ENCODE measurements around the gene SYNM. TPM values are rescaled to one million over a fixed set of nuclear protein-coding genes. Genes with fewer than 3 reads are reported as not detected.

The SYNM gene
- total RNA-seq, 2 donors from 2014 or later = 5.7 to 8.2 TPM

- intact Hi-C loops (cut with DNase I) = no loop called here
- H3K4me3 ChIP-seq = no peak overlapping the region
These were observed 24.8 kb downstream of the SYNM start for GRCh38 chr15:99129644-99130043.

GRCh38 chr15:99130314-99130713 lies 25.4 kb downstream of the SYNM start:
- no peak overlapping the region for H3K4me3 ChIP-seq
- ATAC-seq (no peak), DNase-seq (no peak)
- no peak for TF ChIP-seq POLR2A (IDR thresholded peaks at IDR 0.05)
- no peak for TF ChIP-seq CTCF (IDR thresholded peaks at IDR 0.05)
- H3K27ac ChIP-seq = no peak overlapping the region
- peaks cover 0 to 2% of the 10 kb centered on the region in 2 donors for H3K36me3 ChIP-seq (replicated peaks in 1 of 2; ENCODE audit: insufficient read depth in 1 of 2, low read depth in 2 of 2)
- no peaks in the 10 kb centered on the region for H3K9me3 ChIP-seq
- no peaks in the 10 kb centered on the region for H3K4me1 ChIP-seq
- H3K27me3 ChIP-seq = no peaks in the 10 kb centered on the region
- intact Hi-C loops (cut with DNase I) = no loop called here
- WGBS, 2 donors = 75 to 78% methylated on average over 13 of the region's 13 CpGs

More at GRCh38 chr15:99129644-99130043, 24.8 kb downstream of the SYNM start:
- TF ChIP-seq CTCF (IDR thresholded peaks at IDR 0.05) (no peak), POLR2A (IDR thresholded peaks at IDR 0.05) (no peak)
- Histone ChIP-seq H3K27me3 (no peaks in the 10 kb centered on the region), H3K4me1 (no peaks in the 10 kb centered on the region), H3K27ac (no peak overlapping the region), H3K36me3 (replicated peaks in 1 of 2; ENCODE audit: insufficient read depth in 1 of 2, low read depth in 2 of 2) (peaks cover 0 to 2% of the 10 kb centered on the region in 2 donors), H3K9me3 (no peaks in the 10 kb centered on the region)
- DNase-seq (no peak), ATAC-seq (no peak)
- WGBS, 2 donors = 79 to 91% methylated on average over 16 of the region's 16 CpGs

- Histone ChIP-seq H3K9me3 (no peaks in the 10 kb centered on the region), H3K36me3 (replicated peaks in 1 of 2; ENCODE audit: insufficient read depth in 1 of 2, low read depth in 2 of 2) (peaks cover 0 to 2% of the 10 kb centered on the region in 2 donors), H3K4me3 (no peak overlapping the region), H3K4me1 (no peaks in the 10 kb centered on the region), H3K27ac (no peak overlapping the region), H3K27me3 (no peaks in the 10 kb centered on the region)
- ATAC-seq (no peak), DNase-seq (no peak)
- TF ChIP-seq POLR2A (IDR thresholded peaks at IDR 0.05) = no peak
- no peak for TF ChIP-seq CTCF (IDR thresholded peaks at IDR 0.05)
- 91 to 93% methylated on average over 30 of the region's 30 CpGs for WGBS, 2 donors
- intact Hi-C loops (cut with DNase I) = no loop called here
These were observed 26.0 kb downstream of the SYNM start for GRCh38 chr15:99130765-99131440.

GRCh38 chr15:99131441-99132023 lies 26.7 kb downstream of the SYNM start:
- Histone ChIP-seq H3K36me3 (replicated peaks in 1 of 2; ENCODE audit: insufficient read depth in 1 of 2, low read depth in 2 of 2) (peaks cover 0 to 3% of the 10 kb centered on the region in 2 donors), H3K27me3 (no peaks in the 10 kb centered on the region), H3K9me3 (no peaks in the 10 kb centered on the region), H3K4me3 (no peak overlapping the region), H3K4me1 (no peaks in the 10 kb centered on the region), H3K27ac (no peak overlapping the region)
- ATAC-seq = no peak
- intact Hi-C loops (cut with DNase I) = no loop called here
- DNase-seq = no peak
- 81 to 88% methylated on average over 15 to 24 of the region's 25 CpGs for WGBS, 2 donors
- TF ChIP-seq CTCF (IDR thresholded peaks at IDR 0.05) = no peak
- TF ChIP-seq POLR2A (IDR thresholded peaks at IDR 0.05) = no peak

- Histone ChIP-seq H3K4me3 (no peak overlapping the region), H3K36me3 (replicated peaks in 1 of 2; ENCODE audit: insufficient read depth in 1 of 2, low read depth in 2 of 2) (peaks cover 0 to 4% of the 10 kb centered on the region in 2 donors), H3K27me3 (no peaks in the 10 kb centered on the region), H3K9me3 (no peaks in the 10 kb centered on the region), H3K4me1 (no peaks in the 10 kb centered on the region), H3K27ac (no peak overlapping the region)
- no peak for ATAC-seq
- no peak for TF ChIP-seq CTCF (IDR thresholded peaks at IDR 0.05)
- TF ChIP-seq POLR2A (IDR thresholded peaks at IDR 0.05) = no peak
- intact Hi-C loops (cut with DNase I) = no loop called here
- 96% methylated on average over 4 of the region's 4 CpGs for WGBS, 2 donors
- DNase-seq = no peak
These were observed 27.2 kb downstream of the SYNM start for GRCh38 chr15:99132122-99132521.

Data from body of pancreas (tissue), 4 donors.